K562 (cell line): Measurements from ENCODE around the gene AURKB. TPM values are rescaled to one million over a fixed set of nuclear protein-coding genes. Genes with fewer than 3 reads are reported as not detected.

ENCODE experiments used
- CBX5 ChIP-seq: IDR thresholded peaks from 2 replicates; pipeline ENCODE4 v1.6.1; 2014; ENCODE audit warnings: low read depth, borderline replicate concordance
- ETS2 ChIP-seq: IDR thresholded peaks from 2 replicates; pipeline ENCODE4 v1.6.1; 2016; ENCODE audit warnings: borderline replicate concordance, missing genetic modification characterization, mild to moderate bottlenecking, moderate library complexity, missing compliant biosample characterization; ENCODE audit not compliant: poor library complexity, severe bottlenecking
- MIER1 ChIP-seq: fragments of 450-650 bp; IDR thresholded peaks from 2 replicates; pipeline ENCODE4 v1.6.1; 2016; ENCODE audit warnings: antibody characterized with exemption, mild to moderate bottlenecking, low read depth
- NCOA2 ChIP-seq, 2 experiments: fragments of 450-650 bp; IDR thresholded peaks; 2 replicates each; pipeline ENCODE4 v1.6.1; 2018; ENCODE audit warnings: mild to moderate bottlenecking in 2 of 2, moderate library complexity in 1 of 2; ENCODE audit not compliant: partially characterized antibody in 2 of 2
- NRF1 ChIP-seq, 2 experiments: fragments of 450-650 bp; IDR thresholded peaks in 1 of 2; conservative IDR thresholded peaks in 1 of 2; 2 replicates each; pipeline ENCODE4 v1.6.1; 2014; ENCODE audit warnings: mild to moderate bottlenecking in 2 of 2
- RB1 ChIP-seq: fragments of 450-650 bp; IDR thresholded peaks from 2 replicates; pipeline ENCODE4 v1.6.1; 2017; ENCODE audit warnings: low read depth, mild to moderate bottlenecking
- TSHZ1 ChIP-seq: fragments of 250-450 bp; sonication (Bioruptor Pico); IDR thresholded peaks from 2 replicates; pipeline ENCODE4 v1.4.0; 2020; ENCODE audit warnings: mild to moderate bottlenecking, moderate library complexity
- YBX1 ChIP-seq: fragments of 450-650 bp; IDR thresholded peaks from 2 replicates; pipeline ENCODE4 v1.7.1; 2016; ENCODE audit warnings: mild to moderate bottlenecking
- ZEB2 ChIP-seq: fragments of 450-650 bp; IDR thresholded peaks from 2 replicates; pipeline ENCODE4 v1.6.1; 2016
- ZNF239 ChIP-seq: fragments of 250-450 bp; sonication (Bioruptor Pico); IDR thresholded peaks from 2 replicates; pipeline ENCODE4 v1.4.0; 2020; ENCODE audit warnings: mild to moderate bottlenecking
- polyA plus RNA-seq, 8 experiments: library from polyadenylated mRNA; depleted of rRNA in 4 of 8; stranded (reverse) in 5 of 8; unstranded in 3 of 8; fragments of >200 nt; fragmentation: Nextera tagmentation in 2 of 8; fragmentation: Illumina TruSeq in 1 of 8; extraction: Ambion mirVana in 2 of 8; extraction: Trizol in 1 of 8; gene quantifications; 2 replicates each; pipeline versions ENCODE4 v1.2.1 to v1.2.3, GENCODE V29; 2011 to 2014; ENCODE audit warnings: inconsistent platforms in 1 of 8, missing spikeins in 1 of 8
- total RNA-seq, 7 experiments: library from RNA; depleted of rRNA in 6 of 7; stranded (reverse); fragments of >200 nt in 6 of 7; fragmentation: Illumina TruSeq in 2 of 7; extraction: Trizol in 2 of 7; gene quantifications; 2 replicates each; pipeline versions ENCODE4 v1.2.1 to v1.2.3, GENCODE V29; 2011 to 2021; ENCODE audit warnings: low replicate concordance in 1 of 7
- TF ChIP-seq, protein P1 (sequence below): fragments of 450-650 bp; formaldehyde crosslinking; IDR thresholded peaks from 2 replicates; pipeline ENCODE4 v1.4.0; 2020; ENCODE audit warnings: mild to moderate bottlenecking, moderate library complexity
- TF ChIP-seq, protein P2 (sequence below): fragments of 450-650 bp; IDR thresholded peaks from 2 replicates; pipeline ENCODE4 v1.6.1; 2016; ENCODE audit warnings: low read depth

AURKB gene
- total and polyA plus RNA-seq, 9 of the 15 experiments (the other 6 are each of a cell fraction or from before 2014, with no cell fraction given): 27.2 to 114 (median 74.8) TPM

DNA sequence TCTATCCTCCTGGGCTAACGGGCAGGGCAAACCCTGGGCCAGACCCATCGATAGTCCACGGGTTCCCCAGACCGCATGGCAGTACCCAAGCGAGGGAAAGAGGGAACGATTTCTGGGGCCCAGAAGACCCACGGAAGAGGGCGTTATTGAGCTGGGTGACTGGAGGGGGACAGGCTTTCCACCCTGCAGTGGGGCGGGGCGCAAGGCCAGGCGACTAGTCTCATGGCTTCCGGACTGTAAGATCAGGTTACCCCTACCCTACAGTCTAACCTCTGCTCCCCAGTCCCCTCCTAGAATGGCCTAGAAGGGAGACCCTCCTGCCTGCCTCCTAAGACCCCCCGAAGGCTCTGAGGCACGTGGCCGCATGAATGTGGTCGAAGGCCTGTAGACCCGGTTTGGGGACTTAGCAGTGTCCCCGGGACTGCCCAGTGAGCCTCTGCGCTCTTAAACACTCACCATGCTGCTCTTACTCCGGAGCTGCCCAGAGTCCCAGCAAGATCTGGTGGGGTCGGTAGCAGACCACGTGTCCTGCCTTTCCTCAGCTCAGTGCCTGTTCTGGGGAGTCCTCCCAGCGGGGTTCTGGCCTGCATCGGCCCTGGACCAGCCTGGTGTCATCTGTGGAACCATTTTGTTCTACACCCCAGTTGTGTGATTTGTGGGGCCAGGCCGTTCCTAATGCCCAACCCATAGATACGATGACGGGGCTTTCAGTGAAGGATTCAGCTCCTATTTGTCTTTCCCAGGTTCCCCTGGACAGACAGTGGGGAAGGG lies 13.2 kb upstream of the AURKB start (continued):
- TF ChIP-seq TSHZ1 (CRISPR knock-in tag) (no peak), NCOA2 (IDR thresholded peaks at IDR 0.05; ENCODE audit: partially characterized antibody in 2 of 2) (no peak), ETS2 (tag) (no peak), MIER1 (no peak), YBX1 (no peak), CBX5 (no peak), ZNF239 (CRISPR knock-in tag) (no peak; the same call in 1 of the 2 replicates), NRF1 (conservative IDR thresholded peaks at IDR 0.05 in 1 of 2, IDR thresholded peaks at IDR 0.05 in 1 of 2) (no peak), ZEB2 (no peak), RB1 (no peak)
- TF ChIP-seq, protein P1, sequence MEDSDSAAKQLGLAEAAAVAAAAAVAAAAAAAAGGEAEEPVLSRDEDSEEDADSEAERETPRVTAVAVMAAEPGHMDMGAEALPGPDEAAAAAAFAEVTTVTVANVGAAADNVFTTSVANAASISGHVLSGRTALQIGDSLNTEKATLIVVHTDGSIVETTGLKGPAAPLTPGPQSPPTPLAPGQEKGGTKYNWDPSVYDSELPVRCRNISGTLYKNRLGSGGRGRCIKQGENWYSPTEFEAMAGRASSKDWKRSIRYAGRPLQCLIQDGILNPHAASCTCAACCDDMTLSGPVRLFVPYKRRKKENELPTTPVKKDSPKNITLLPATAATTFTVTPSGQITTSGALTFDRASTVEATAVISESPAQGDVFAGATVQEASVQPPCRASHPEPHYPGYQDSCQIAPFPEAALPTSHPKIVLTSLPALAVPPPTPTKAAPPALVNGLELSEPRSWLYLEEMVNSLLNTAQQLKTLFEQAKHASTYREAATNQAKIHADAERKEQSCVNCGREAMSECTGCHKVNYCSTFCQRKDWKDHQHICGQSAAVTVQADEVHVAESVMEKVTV (CRISPR knock-in tag): no peak
- TF ChIP-seq, protein P2, sequence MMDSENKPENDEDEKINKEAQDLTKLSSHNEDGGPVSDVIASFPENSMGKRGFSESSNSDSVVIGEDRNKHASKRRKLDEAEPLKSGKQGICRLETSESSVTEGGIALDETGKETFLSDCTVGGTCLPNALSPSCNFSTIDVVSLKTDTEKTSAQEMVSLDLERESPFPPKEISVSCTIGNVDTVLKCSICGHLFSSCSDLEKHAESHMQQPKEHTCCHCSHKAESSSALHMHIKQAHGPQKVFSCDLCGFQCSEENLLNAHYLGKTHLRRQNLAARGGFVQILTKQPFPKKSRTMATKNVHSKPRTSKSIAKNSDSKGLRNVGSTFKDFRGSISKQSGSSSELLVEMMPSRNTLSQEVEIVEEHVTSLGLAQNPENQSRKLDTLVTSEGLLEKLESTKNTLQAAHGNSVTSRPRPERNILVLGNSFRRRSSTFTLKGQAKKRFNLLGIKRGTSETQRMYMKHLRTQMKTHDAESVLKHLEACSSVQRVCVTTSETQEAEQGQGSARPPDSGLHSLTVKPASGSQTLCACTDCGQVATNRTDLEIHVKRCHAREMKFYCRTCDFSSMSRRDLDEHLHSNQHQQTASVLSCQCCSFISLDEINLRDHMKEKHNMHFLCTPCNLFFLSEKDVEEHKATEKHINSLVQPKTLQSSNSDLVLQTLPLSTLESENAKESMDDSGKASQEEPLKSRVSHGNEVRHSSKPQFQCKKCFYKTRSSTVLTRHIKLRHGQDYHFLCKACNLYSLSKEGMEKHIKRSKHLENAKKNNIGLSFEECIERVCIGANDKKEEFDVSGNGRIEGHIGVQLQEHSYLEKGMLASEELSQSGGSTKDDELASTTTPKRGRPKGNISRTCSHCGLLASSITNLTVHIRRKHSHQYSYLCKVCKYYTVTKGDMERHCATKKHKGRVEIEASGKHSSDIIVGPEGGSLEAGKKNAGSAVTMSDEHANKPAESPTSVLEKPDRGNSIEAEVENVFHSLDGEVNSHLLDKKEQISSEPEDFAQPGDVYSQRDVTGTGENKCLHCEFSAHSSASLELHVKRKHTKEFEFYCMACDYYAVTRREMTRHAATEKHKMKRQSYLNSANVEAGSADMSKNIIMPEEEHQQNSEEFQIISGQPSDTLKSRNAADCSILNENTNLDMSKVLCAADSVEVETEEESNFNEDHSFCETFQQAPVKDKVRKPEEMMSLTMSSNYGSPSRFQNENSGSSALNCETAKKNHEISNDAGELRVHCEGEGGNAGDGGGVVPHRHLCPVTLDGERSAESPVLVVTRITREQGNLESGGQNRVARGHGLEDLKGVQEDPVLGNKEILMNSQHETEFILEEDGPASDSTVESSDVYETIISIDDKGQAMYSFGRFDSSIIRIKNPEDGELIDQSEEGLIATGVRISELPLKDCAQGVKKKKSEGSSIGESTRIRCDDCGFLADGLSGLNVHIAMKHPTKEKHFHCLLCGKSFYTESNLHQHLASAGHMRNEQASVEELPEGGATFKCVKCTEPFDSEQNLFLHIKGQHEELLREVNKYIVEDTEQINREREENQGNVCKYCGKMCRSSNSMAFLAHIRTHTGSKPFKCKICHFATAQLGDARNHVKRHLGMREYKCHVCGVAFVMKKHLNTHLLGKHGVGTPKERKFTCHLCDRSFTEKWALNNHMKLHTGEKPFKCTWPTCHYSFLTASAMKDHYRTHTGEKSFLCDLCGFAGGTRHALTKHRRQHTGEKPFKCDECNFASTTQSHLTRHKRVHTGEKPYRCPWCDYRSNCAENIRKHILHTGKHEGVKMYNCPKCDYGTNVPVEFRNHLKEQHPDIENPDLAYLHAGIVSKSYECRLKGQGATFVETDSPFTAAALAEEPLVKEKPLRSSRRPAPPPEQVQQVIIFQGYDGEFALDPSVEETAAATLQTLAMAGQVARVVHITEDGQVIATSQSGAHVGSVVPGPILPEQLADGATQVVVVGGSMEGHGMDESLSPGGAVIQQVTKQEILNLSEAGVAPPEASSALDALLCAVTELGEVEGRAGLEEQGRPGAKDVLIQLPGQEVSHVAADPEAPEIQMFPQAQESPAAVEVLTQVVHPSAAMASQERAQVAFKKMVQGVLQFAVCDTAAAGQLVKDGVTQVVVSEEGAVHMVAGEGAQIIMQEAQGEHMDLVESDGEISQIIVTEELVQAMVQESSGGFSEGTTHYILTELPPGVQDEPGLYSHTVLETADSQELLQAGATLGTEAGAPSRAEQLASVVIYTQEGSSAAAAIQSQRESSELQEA: no peak
